Astrocyte of the cerebellum (primary cell): Measurements from ENCODE around the gene ITGA11.

ENCODE experiments used
- DNase-seq: peaks from one replicate; pipeline ENCODE4 v3.0.0-alpha.2; 2011; ENCODE audit warnings: low read depth
- H3K4me3 ChIP-seq: 2 replicates; pipeline ENCODE4 v1.5.1; 2011; ENCODE audit warnings: mild to moderate bottlenecking, low read depth, low read length, moderate library complexity
- CTCF ChIP-seq: IDR thresholded peaks from 2 replicates; pipeline ENCODE4 v1.5.1; 2012; ENCODE audit warnings: low read length, low read depth, moderate library complexity, mild to moderate bottlenecking; ENCODE audit errors: missing control alignments
- in situ Hi-C: cut with HindIII; loops from 2 replicates; pipeline ENCODE4 v1.10.0; 2017; ENCODE audit warnings: low sequenced_read_pairs

The ITGA11 gene

GRCh38 chr15:68330901-68331300, 101.1 kb downstream of the ITGA11 start:
- in situ Hi-C loops, result no loop called here
- TF ChIP-seq CTCF, result no peak
- H3K4me3 ChIP-seq, result no peak overlapping the region
- DNase-seq, result peak; percentile 38

GRCh38 chr15:68330416-68330815, 101.5 kb downstream of the ITGA11 start:
- no peak overlapping the region for H3K4me3 ChIP-seq
- peak; percentile 32 for DNase-seq
- in situ Hi-C loops, result no loop called here
- TF ChIP-seq CTCF, result no peak

- TF ChIP-seq CTCF, result no peak
- DNase-seq, result no peak
- in situ Hi-C loops, result no loop called here
- no peak overlapping the region for H3K4me3 ChIP-seq
Measured at GRCh38 chr15:68328964-68329363, 103.0 kb downstream of the ITGA11 start.

- in situ Hi-C loops, result no loop called here
- H3K4me3 ChIP-seq, result no peak overlapping the region
- no peak for DNase-seq
- TF ChIP-seq CTCF, result no peak
Measured at GRCh38 chr15:68328443-68328842, 103.5 kb downstream of the ITGA11 start.

GRCh38 chr15:68326711-68327354, 105.1 kb downstream of the ITGA11 start:
- no peak for TF ChIP-seq CTCF
- no peak for DNase-seq
- in situ Hi-C loops, result no loop called here
- H3K4me3 ChIP-seq, result no peak overlapping the region

GRCh38 chr15:68325726-68326125, 106.2 kb downstream of the ITGA11 start:
- DNase-seq, result no peak
- no peak overlapping the region for H3K4me3 ChIP-seq
- in situ Hi-C loops, result no loop called here
- no peak for TF ChIP-seq CTCF

- H3K4me3 ChIP-seq, result no peak overlapping the region
- no peak for TF ChIP-seq CTCF
- in situ Hi-C loops, result no loop called here
- DNase-seq, result no peak
Measured at GRCh38 chr15:68322796-68323195, 109.2 kb downstream of the ITGA11 start.
